Suppressor macrophage treated with lipopolysaccharide for 1 hour (primary cell): Measurements from ENCODE around the gene THAP6.
"Not testable (repeated sequence)": the region's sequence is repeated elsewhere in the genome, so short reads cannot be mapped to it uniquely, and the experiment has no call there.

Experiments
- DNase-seq, 3 donors: peaks; one replicate each; pipeline ENCODE4 v3.0.0-alpha.2; 2020 to 2022

THAP6 gene

GRCh38 chr4:75527482-75527881, 13.2 kb downstream of the THAP6 start:
- no peak for DNase-seq

- DNase-seq: no peak
These were observed 16.5 kb downstream of the THAP6 start for GRCh38 chr4:75530556-75531322.

- not testable (repeated sequence) for DNase-seq
These were observed 17.4 kb downstream of the THAP6 start for GRCh38 chr4:75531536-75532143.

DNA sequence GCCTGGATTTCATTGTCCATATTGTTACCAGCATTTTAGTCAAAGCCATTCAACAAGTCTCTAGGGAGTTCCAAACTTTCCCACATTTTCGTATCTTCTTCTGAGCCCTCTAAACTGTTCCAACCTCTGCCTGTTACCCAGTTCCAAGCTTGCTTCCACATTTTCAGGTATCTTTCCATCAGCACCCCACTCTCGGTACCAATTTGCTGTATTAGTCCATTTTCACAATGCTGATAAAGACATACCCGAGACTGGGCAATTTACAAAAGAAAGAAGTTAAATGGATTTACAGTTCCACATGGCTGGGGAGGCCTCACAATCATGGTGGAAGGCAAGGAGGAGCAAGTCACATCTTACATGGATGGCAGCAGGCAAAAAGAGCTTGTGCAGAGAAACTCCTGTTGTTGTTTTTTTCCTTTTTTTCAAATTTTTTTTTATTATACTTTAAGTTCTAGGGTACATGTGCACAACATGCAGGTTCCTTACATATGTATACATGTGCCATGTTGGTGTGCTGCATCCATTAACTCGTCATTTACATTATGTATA, 19.1 kb downstream of the THAP6 start:
- DNase-seq: not testable (repeated sequence)

DNA sequence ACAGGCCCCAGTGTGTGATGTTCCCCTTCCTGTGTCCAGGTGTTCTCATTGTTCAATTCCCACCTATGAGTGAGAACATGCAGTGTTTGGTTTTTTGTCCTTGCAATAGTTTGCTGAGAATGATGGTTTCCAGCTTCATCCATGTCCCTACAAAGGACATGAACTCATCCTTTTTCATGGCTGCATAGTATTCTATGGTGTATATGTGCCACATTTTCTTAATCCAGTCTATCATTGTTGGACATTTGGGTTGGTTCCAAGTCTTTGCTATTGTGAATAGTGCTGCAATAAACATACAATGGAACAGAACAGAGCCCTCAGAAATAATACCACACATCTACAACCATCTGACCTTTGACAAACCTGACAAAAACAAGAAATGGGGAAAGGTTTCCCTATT, 19.7 kb downstream of the THAP6 start:
- DNase-seq: not testable (repeated sequence)

DNA sequence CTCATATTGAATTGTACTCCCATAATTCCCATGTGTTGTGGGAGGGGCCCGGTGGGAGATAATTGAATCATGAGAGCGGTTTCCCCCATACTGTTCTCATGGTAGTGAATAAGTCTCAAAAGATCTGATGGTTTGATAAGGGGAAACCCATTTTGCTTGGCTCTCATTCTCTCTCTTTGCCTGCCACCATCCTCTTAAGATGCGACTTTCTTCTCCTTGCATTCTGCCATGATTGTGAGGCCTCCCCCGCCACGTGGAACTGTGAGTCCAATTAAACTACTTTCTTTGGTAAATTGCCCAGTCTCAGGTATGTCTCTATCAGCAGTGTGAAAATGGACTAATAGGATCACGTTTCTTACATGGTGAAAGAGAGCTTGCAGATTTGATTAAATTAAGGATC, 23.0 kb downstream of the THAP6 start:
- not testable (repeated sequence) for DNase-seq

GRCh38 chr4:75542824-75543223, 28.6 kb downstream of the THAP6 start:
- no peak for DNase-seq

DNA sequence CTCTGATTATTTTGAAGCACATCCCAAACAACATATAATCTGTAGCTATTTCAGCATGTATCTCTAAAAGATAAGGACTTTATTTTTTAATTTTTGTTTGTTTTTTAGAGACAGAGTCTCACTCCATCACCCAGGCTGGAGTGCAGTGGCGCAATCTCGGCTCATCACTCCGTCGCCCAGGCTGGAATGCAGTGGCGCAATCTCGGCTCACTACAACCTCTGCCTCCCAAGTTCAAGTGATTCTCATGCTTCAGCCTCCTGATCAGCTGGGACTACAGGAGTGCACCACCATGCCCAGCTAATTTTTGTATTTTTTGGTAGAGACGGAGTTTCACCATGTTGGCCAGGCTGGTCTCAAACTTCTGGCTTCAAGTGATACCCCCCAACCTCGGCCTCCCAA, 29.9 kb downstream of the THAP6 start:
- DNase-seq: not testable (repeated sequence)

- no peak for DNase-seq
These were observed 30.6 kb downstream of the THAP6 start for GRCh38 chr4:75544870-75545269.

- no peak for DNase-seq
These were observed 31.3 kb downstream of the THAP6 start for GRCh38 chr4:75545526-75545925.

- peak; percentile 48 to 75 (median 62) for DNase-seq
These were observed 33.5 kb downstream of the THAP6 start for GRCh38 chr4:75547647-75548387.

- DNase-seq: no peak
These were observed 34.7 kb downstream of the THAP6 start for GRCh38 chr4:75549019-75549418.

- no peak for DNase-seq
These were observed 38.2 kb downstream of the THAP6 start for GRCh38 chr4:75552452-75552851.

- no peak for DNase-seq
These were observed 41.3 kb downstream of the THAP6 start, which contains the start of gene ODAPH for GRCh38 chr4:75555294-75556164. Gene ODAPH (plus strand): TSS chr4:75556066. CDS start chr4:75556083, 17 bp downstream.

DNA sequence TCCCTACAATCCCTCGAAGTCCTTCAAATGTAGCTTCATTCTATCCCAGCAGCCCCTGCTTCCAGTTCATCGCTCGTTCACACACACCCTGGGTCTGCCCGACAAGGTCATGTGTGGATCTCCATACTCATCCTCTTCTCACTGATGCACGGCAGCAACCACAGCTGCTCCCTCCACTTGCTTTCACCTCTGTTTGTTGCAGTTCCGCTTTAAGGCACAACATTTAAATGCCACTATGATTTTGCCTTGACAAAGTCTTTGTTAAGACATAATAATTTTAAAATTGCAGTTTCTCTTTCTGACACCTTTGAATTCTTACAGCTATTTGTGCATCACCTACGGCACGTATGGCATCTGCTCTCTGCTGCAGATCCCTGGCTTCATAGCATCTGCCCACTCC, 43.4 kb downstream of the THAP6 start:
- DNase-seq: no peak

- DNase-seq: no peak
These were observed 47.5 kb downstream of the THAP6 start for GRCh38 chr4:75561789-75562188.

DNA sequence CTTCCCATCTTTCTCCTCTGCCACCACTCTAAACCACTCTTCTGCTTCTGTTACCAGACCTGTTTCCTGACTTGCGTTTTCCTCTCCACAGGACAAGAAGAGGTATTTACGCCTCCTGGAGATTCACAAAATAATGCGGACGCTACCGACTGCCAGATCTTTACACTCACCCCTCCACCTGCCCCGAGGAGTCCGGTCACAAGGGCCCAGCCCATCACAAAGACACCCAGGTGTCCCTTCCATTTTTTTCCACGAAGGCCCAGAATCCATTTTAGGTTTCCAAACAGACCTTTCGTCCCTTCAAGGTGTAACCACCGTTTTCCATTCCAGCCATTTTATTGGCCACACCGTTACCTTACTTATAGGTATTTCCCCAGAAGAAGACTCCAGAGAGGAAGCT, 49.8 kb downstream of the THAP6 start:
- DNase-seq: no peak

GRCh38 chr4:75565481-75565880, 51.2 kb downstream of the THAP6 start:
- DNase-seq: no peak

- DNase-seq: peak in 2 of 3 donors; percentile 52 to 56
These were observed 52.6 kb downstream of the THAP6 start for GRCh38 chr4:75566911-75567310.

- DNase-seq: no peak
These were observed 53.5 kb downstream of the THAP6 start for GRCh38 chr4:75567725-75568124.
